ENCODE results near the gene TREML4. TPM values are rescaled to one million over a fixed set of nuclear protein-coding genes. Genes with fewer than 3 reads are reported as not detected.

TREML4 gene
- not detected for total RNA-seq

- Histone ChIP-seq H3K9me3 (no peaks in the 10 kb centered on the region), H3K4me1 (no peaks in the 10 kb centered on the region), H3K36me3 (no peaks in the 10 kb centered on the region), H3K27ac (no peak within 1 kb of the TSS), H3K4me3 (no peak within 1 kb of the TSS), H3K27me3 (peaks cover 23% of the 10 kb centered on the region)
- intact Hi-C loops (cut with DNase I; ENCODE audit: low total_unique reads) (no loop called here), in situ Hi-C loops (cut with MboI; ENCODE audit: low pct_ligation_motif_present in 1 of 4, low pct_unique_long_range_greater_than_20kb in 1 of 4, low sequenced_read_pairs in 3 of 4) (no loop called here)
- no peak for TF ChIP-seq EP300 (IDR thresholded peaks at IDR 0.05; ENCODE audit: low read depth)
- no peak for TF ChIP-seq POLR2A (IDR thresholded peaks at IDR 0.05)
- no peak for TF ChIP-seq POLR2AphosphoS5 (IDR thresholded peaks at IDR 0.05)
- no peak for TF ChIP-seq CTCF (IDR thresholded peaks at IDR 0.05)
- 67 to 70% methylated on average over 3 to 5 of the region's 5 CpGs for WGBS, 2 donors (ENCODE audit: low coverage in 1 of 2)
- no peak for DNase-seq
Observed at GRCh38 chr6:41228096-41228495, at the start of gene TREML4. Gene TREML4 (plus strand): TSS chr6:41228349. CDS start chr6:41228428, 79 bp downstream.

- intact Hi-C loops (cut with DNase I; ENCODE audit: low total_unique reads), result no loop called here
- H3K4me1 ChIP-seq, result no peaks in the 10 kb centered on the region
- no peak for DNase-seq
- no peak overlapping the region for H3K27ac ChIP-seq
- in situ Hi-C loops (cut with MboI; ENCODE audit: low pct_ligation_motif_present in 1 of 4, low pct_unique_long_range_greater_than_20kb in 1 of 4, low sequenced_read_pairs in 3 of 4), result no loop called here
- no peaks in the 10 kb centered on the region for H3K36me3 ChIP-seq
- H3K4me3 ChIP-seq, result no peak overlapping the region
- 73 to 80% methylated on average over 3 to 4 of the region's 4 CpGs for WGBS, 2 donors (ENCODE audit: low coverage in 1 of 2)
- H3K27me3 ChIP-seq, result no peaks in the 10 kb centered on the region
- TF ChIP-seq POLR2A (IDR thresholded peaks at IDR 0.05) (no peak), CTCF (IDR thresholded peaks at IDR 0.05) (no peak), POLR2AphosphoS5 (IDR thresholded peaks at IDR 0.05) (no peak), EP300 (IDR thresholded peaks at IDR 0.05; ENCODE audit: low read depth) (no peak)
- no peaks in the 10 kb centered on the region for H3K9me3 ChIP-seq
Observed at GRCh38 chr6:41179163-41179562, 49.0 kb upstream of the TREML4 start.

GRCh38 chr6:41181566-41181965, 46.6 kb upstream of the TREML4 start:
- no peak overlapping the region for H3K4me3 ChIP-seq
- no peaks in the 10 kb centered on the region for H3K9me3 ChIP-seq
- no peaks in the 10 kb centered on the region for H3K27me3 ChIP-seq
- H3K27ac ChIP-seq, result no peak overlapping the region
- no peak for DNase-seq
- in situ Hi-C loops (cut with MboI; ENCODE audit: low pct_ligation_motif_present in 1 of 4, low pct_unique_long_range_greater_than_20kb in 1 of 4, low sequenced_read_pairs in 3 of 4) (no loop called here), intact Hi-C loops (cut with DNase I; ENCODE audit: low total_unique reads) (no loop called here)
- WGBS, 2 donors (ENCODE audit: low coverage in 1 of 2), result 43% methylated on average over 1 of the region's 1 CpG; no CpG with 5 or more reads in 1 of the 2 donors
- no peaks in the 10 kb centered on the region for H3K36me3 ChIP-seq
- TF ChIP-seq EP300 (IDR thresholded peaks at IDR 0.05; ENCODE audit: low read depth) (no peak), POLR2AphosphoS5 (IDR thresholded peaks at IDR 0.05) (no peak), CTCF (IDR thresholded peaks at IDR 0.05) (no peak), POLR2A (IDR thresholded peaks at IDR 0.05) (no peak)
- H3K4me1 ChIP-seq, result no peaks in the 10 kb centered on the region

- Histone ChIP-seq H3K4me3 (no peak overlapping the region), H3K36me3 (no peaks in the 10 kb centered on the region), H3K27ac (no peak overlapping the region), H3K9me3 (no peaks in the 10 kb centered on the region), H3K4me1 (no peaks in the 10 kb centered on the region), H3K27me3 (no peaks in the 10 kb centered on the region)
- TF ChIP-seq POLR2A (IDR thresholded peaks at IDR 0.05) (no peak), EP300 (IDR thresholded peaks at IDR 0.05; ENCODE audit: low read depth) (no peak), POLR2AphosphoS5 (IDR thresholded peaks at IDR 0.05) (no peak), CTCF (IDR thresholded peaks at IDR 0.05) (peak; percentile 27 to 49 (median 44))
- DNase-seq, result peak; percentile 38
- in situ Hi-C loops (cut with MboI; ENCODE audit: low pct_ligation_motif_present in 1 of 4, low pct_unique_long_range_greater_than_20kb in 1 of 4, low sequenced_read_pairs in 3 of 4), result no loop called here
- intact Hi-C loops (cut with DNase I; ENCODE audit: low total_unique reads), result no loop called here
- WGBS, 2 donors (ENCODE audit: low coverage in 1 of 2), result 61% methylated on average over 4 of the region's 4 CpGs; no CpG with 5 or more reads in 1 of the 2 donors
Observed at GRCh38 chr6:41182069-41183034, 45.8 kb upstream of the TREML4 start.

Measured in transverse colon (tissue), 4 donors.